Mucosa of descending colon (tissue), 3 donors: Measurements from ENCODE around the gene WDR19. TPM values are rescaled to one million over a fixed set of nuclear protein-coding genes. Genes with fewer than 3 reads are reported as not detected.
A peak's percentile ranks its signal among the peaks of the same experiment; 100 is the strongest.
"Not testable (repeated sequence)": the region's sequence is repeated elsewhere in the genome, so short reads cannot be mapped to it uniquely, and the experiment has no call there.

Source experiments
- ATAC-seq: fragments of 200-7000 bp; cut with Tn5 transposase; one replicate; pipeline ENCODE4 v1.9.1; 2020; ENCODE audit warnings: mild to moderate bottlenecking, moderate library complexity
- DNase-seq, 3 donors: peaks; one replicate each; pipeline ENCODE4 v3.0.0-alpha.2; 2020
- H3K36me3 ChIP-seq: fragments of 200-600 bp; one replicate; pipeline ENCODE4 v1.8.0; 2021; ENCODE audit warnings: low read depth, mild to moderate bottlenecking
- H3K4me1 ChIP-seq: fragments of 200-600 bp; one replicate; pipeline ENCODE4 v1.8.0; 2021; ENCODE audit warnings: low read depth, mild to moderate bottlenecking
- H3K4me3 ChIP-seq: fragments of 200-600 bp; one replicate; pipeline ENCODE4 v1.8.0; 2021; ENCODE audit warnings: mild to moderate bottlenecking
- H3K9me3 ChIP-seq: fragments of 200-600 bp; one replicate; pipeline ENCODE4 v1.8.0; 2021; ENCODE audit warnings: mild to moderate bottlenecking
- CTCF ChIP-seq: fragments of 200-600 bp; IDR thresholded peaks from one replicate; pipeline ENCODE4 v1.8.0; 2022; ENCODE audit warnings: antibody characterized with exemption, mild to moderate bottlenecking
- intact Hi-C, 2 donors: fragments of 100-400 bp; cut with DNase I in 1 of 2; cut with micrococcal nuclease in 1 of 2; formaldehyde crosslinking; loops; one replicate each; pipeline versions ENCODE4 v1.11.0 to v1.11.1; 2022; cut with DNase I, micrococcal nuclease
- total RNA-seq, 3 donors: library from RNA; stranded (reverse); fragmentation: NEBNext Ultra II Directional in 2 of 3; extraction: Animal tissue kit (Norgen Biotek cat#: 25700) in 2 of 3; gene quantifications; one replicate each; pipeline versions ENCODE4 v1.2.1 to v1.2.4, GENCODE V29; 2021 to 2023
- donor health status: DM: no; HTN: no; CAD: no; lungs with moderate emphysema.
- donor health status: DM: no; HTN: no; CAD: no.
- donor health status: DM: no; HTN: yes; CAD: no.

WDR19 gene
- total RNA-seq, 3 donors from 2014 or later = 6.7 to 29.5 (median 12.0) TPM

GRCh38 chr4:39179681-39180080 lies 2.6 kb upstream of the WDR19 start:
- DNase-seq (no peak), ATAC-seq (no peak)
- peaks cover 13% of the 10 kb centered on the region for H3K4me1 ChIP-seq
- no peaks in the 10 kb centered on the region for H3K36me3 ChIP-seq
- intact Hi-C loops = no loop called here
- no peak overlapping the region for H3K4me3 ChIP-seq
- H3K9me3 ChIP-seq = no peaks in the 10 kb centered on the region
- TF ChIP-seq CTCF = no peak

- DNase-seq, intact Hi-C loops, H3K36me3 ChIP-seq, H3K9me3 ChIP-seq, ATAC-seq, H3K4me3 ChIP-seq: not testable (repeated sequence)
- peaks cover 13% of the 10 kb centered on the region for H3K4me1 ChIP-seq
These were observed 1.7 kb upstream of the WDR19 start for GRCh38 chr4:39180629-39181028.

- H3K36me3 ChIP-seq = no peaks in the 10 kb centered on the region
- H3K4me3 ChIP-seq = no peak overlapping the region
- ATAC-seq = no peak
- H3K9me3 ChIP-seq = no peaks in the 10 kb centered on the region
- intact Hi-C loops = no loop called here
- H3K4me1 ChIP-seq = peaks cover 13% of the 10 kb centered on the region
- no peak for TF ChIP-seq CTCF
- DNase-seq = peak in 2 of 3 donors; percentile 8 to 23
These were observed 817 bp upstream of the WDR19 start for GRCh38 chr4:39181520-39181904.

- DNase-seq (no peak), ATAC-seq (no peak)
- intact Hi-C loops = no loop called here
- Histone ChIP-seq H3K9me3 (no peaks in the 10 kb centered on the region), H3K4me3 (no peak overlapping the region), H3K4me1 (no peaks in the 10 kb centered on the region), H3K36me3 (no peaks in the 10 kb centered on the region)
- no peak for TF ChIP-seq CTCF
These were observed 19.6 kb downstream of the WDR19 start for GRCh38 chr4:39201963-39202362.

GRCh38 chr4:39204543-39204942 lies 22.2 kb downstream of the WDR19 start:
- TF ChIP-seq CTCF = no peak
- no peak for ATAC-seq
- no peaks in the 10 kb centered on the region for H3K36me3 ChIP-seq
- H3K4me1 ChIP-seq = no peaks in the 10 kb centered on the region
- no peaks in the 10 kb centered on the region for H3K9me3 ChIP-seq
- H3K4me3 ChIP-seq = no peak overlapping the region
- DNase-seq = no peak
- intact Hi-C loops = no loop called here

- ATAC-seq (no peak), DNase-seq (no peak)
- Histone ChIP-seq H3K9me3 (no peaks in the 10 kb centered on the region), H3K4me3 (no peak overlapping the region), H3K36me3 (no peaks in the 10 kb centered on the region), H3K4me1 (no peaks in the 10 kb centered on the region)
- no peak for TF ChIP-seq CTCF
- intact Hi-C loops = no loop called here
These were observed 22.7 kb downstream of the WDR19 start for GRCh38 chr4:39205000-39205399.
